Thyroid gland (tissue), 4 donors: ENCODE measurements around the gene SCAMP3. TPM values are rescaled to one million over a fixed set of nuclear protein-coding genes. Genes with fewer than 3 reads are reported as not detected.
A peak's percentile ranks its signal among the peaks of the same experiment; 100 is the strongest.

ENCODE experiments used
- DNase-seq, 2 donors: peaks; one replicate each; pipeline ENCODE4 v3.0.0-alpha.2; 2019
- H3K27ac ChIP-seq, 3 donors: fragments of 200-600 bp; sonication (generic); 1 replicate in 2 of 3; 2 replicates in 1 of 3; pipeline ENCODE4 v1.5.1; 2016 to 2019; ENCODE audit warnings: mild to moderate bottlenecking in 1 of 3, moderate library complexity in 1 of 3
- H3K27me3 ChIP-seq: fragments of 200-600 bp; sonication (generic); one replicate; pipeline ENCODE4 v1.5.1; 2019
- H3K36me3 ChIP-seq, 2 donors: fragments of 200-600 bp; sonication (generic); one replicate each; pipeline ENCODE4 v1.5.1; 2016 to 2019
- H3K4me1 ChIP-seq, 2 donors: fragments of 200-600 bp; sonication (generic); one replicate each; pipeline ENCODE4 v1.5.1; 2017 to 2019
- H3K4me3 ChIP-seq, 3 donors: fragments of 200-600 bp; sonication (generic); replicated peaks in 1 of 3; 1 replicate in 2 of 3; 2 replicates in 1 of 3; pipeline ENCODE4 v1.5.1; 2016; ENCODE audit warnings: mild to moderate bottlenecking in 1 of 3
- H3K9me3 ChIP-seq: fragments of 200-600 bp; sonication (generic); one replicate; pipeline ENCODE4 v1.5.1; 2017
- CTCF ChIP-seq, 6 experiments: fragments of 200-600 bp in 3 of 6; fragments of 450-650 bp in 3 of 6; sonication (generic) in 3 of 6; IDR thresholded peaks; one replicate each; pipeline ENCODE4 v1.5.1; 2016 to 2019; ENCODE audit warnings: antibody characterized with exemption in 6 of 6, mild to moderate bottlenecking in 2 of 6, inconsistent platforms in 1 of 6, moderate library complexity in 1 of 6
- POLR2A ChIP-seq, 2 donors: fragments of 450-650 bp; IDR thresholded peaks; one replicate each; pipeline ENCODE4 v1.6.1; 2017; ENCODE audit warnings: antibody characterized with exemption in 2 of 2, mild to moderate bottlenecking in 2 of 2, moderate library complexity in 1 of 2
- WGBS, 2 donors: methylation state at CpG; one replicate each; pipeline ENCODE4 v1.1.5; 2017; 5-methylcytosine and 5-hydroxymethylcytosine counted together
- intact Hi-C: fragments of 100-400 bp; cut with DNase I; formaldehyde crosslinking; loops from one replicate; pipeline ENCODE4 v1.15.1; 2023
- total RNA-seq, 4 donors: library from RNA; depleted of rRNA; stranded (reverse); fragments of >200 nt; gene quantifications; one replicate each; pipeline ENCODE4 v1.2.3, GENCODE V29; 2016

Gene SCAMP3
- total RNA-seq, 4 donors from 2014 or later: 51.9 to 73.5 (median 62.7) TPM

GRCh38 chr1:155210314-155211104 is 51.7 kb downstream of the SCAMP3 start:
- 84 to 90% methylated on average over 4 of the region's 4 CpGs for whole genome bisulfite sequencing, 2 donors
- Histone ChIP-seq H3K27ac (no peak overlapping the region), H3K27me3 (no peaks in the 10 kb centered on the region), H3K36me3 (no peaks in the 10 kb centered on the region), H3K9me3 (no peaks in the 10 kb centered on the region), H3K4me1 (peaks cover 23 to 26% of the 10 kb centered on the region in 2 donors), H3K4me3 (no peak overlapping the region)
- TF ChIP-seq POLR2A (IDR thresholded peaks at IDR 0.05) (no peak), CTCF (IDR thresholded peaks at IDR 0.05) (no peak)
- no peak for DNase-seq
- intact Hi-C loops: no loop called here

GRCh38 chr1:155209312-155209721 is 52.8 kb downstream of the SCAMP3 start:
- no peak for DNase-seq
- 4 to 5% methylated on average over 11 of the region's 13 CpGs for WGBS, 2 donors
- H3K4me3 ChIP-seq: peak overlapping the region; percentile 89 to 98 (median 96)
- no peak for TF ChIP-seq POLR2A (IDR thresholded peaks at IDR 0.05)
- TF ChIP-seq CTCF (IDR thresholded peaks at IDR 0.05): no peak
- intact Hi-C loops: loop anchor here (5.0 kb wide), 1 partner anchor 33 kb away; a partner anchor contains a TSS
- H3K4me1 ChIP-seq: peaks cover 23 to 26% of the 10 kb centered on the region in 2 donors
- no peaks in the 10 kb centered on the region for H3K36me3 ChIP-seq
- no peaks in the 10 kb centered on the region for H3K27me3 ChIP-seq
- H3K27ac ChIP-seq: peak overlapping the region; percentile 99 to 100 (median 99)
- no peaks in the 10 kb centered on the region for H3K9me3 ChIP-seq

- peak within 1 kb of the TSS; percentile 99 to 100 (median 99) for H3K27ac ChIP-seq
- TF ChIP-seq CTCF (IDR thresholded peaks at IDR 0.05): no peak
- TF ChIP-seq POLR2A (IDR thresholded peaks at IDR 0.05): peak in 1 of 2 donors; percentile 53
- H3K4me3 ChIP-seq: peak within 1 kb of the TSS; percentile 89 to 98 (median 96)
- no peaks in the 10 kb centered on the region for H3K27me3 ChIP-seq
- peaks cover 23 to 26% of the 10 kb centered on the region in 2 donors for H3K4me1 ChIP-seq
- WGBS, 2 donors: 0 to 2% methylated on average over 18 to 21 of the region's 64 CpGs
- intact Hi-C loops: loop anchor here (5.0 kb wide), 1 partner anchor 34 kb away; a partner anchor contains a TSS
- peak; percentile 84 to 88 for DNase-seq
- H3K36me3 ChIP-seq: no peaks in the 10 kb centered on the region
- H3K9me3 ChIP-seq: no peaks in the 10 kb centered on the region
These were observed 53.4 kb downstream of the SCAMP3 start, which contains the start of gene MTX1 for GRCh38 chr1:155208541-155209311. Gene MTX1 (plus strand): TSS chr1:155208695. CDS start chr1:155208805, 110 bp downstream.

GRCh38 chr1:155207806-155208540 is 54.2 kb downstream of the SCAMP3 start, which contains the start of gene THBS3:
Gene THBS3 (minus strand): TSS chr1:155207897. CDS start chr1:155207876, 21 bp downstream.
- H3K4me3 ChIP-seq: peak within 1 kb of the TSS; percentile 89 to 98 (median 96)
- intact Hi-C loops: loop anchor here (5.0 kb wide), 1 partner anchor 34 kb away; a partner anchor contains a TSS
- TF ChIP-seq POLR2A (IDR thresholded peaks at IDR 0.05) (no peak), CTCF (IDR thresholded peaks at IDR 0.05) (no peak)
- no peaks in the 10 kb centered on the region for H3K9me3 ChIP-seq
- H3K4me1 ChIP-seq: peaks cover 23 to 26% of the 10 kb centered on the region in 2 donors
- peak within 1 kb of the TSS; percentile 99 to 100 (median 99) for H3K27ac ChIP-seq
- no peaks in the 10 kb centered on the region for H3K27me3 ChIP-seq
- 18 to 32% methylated on average over 17 of the region's 17 CpGs for WGBS, 2 donors
- no peak for DNase-seq
- H3K36me3 ChIP-seq: no peaks in the 10 kb centered on the region
